ENCODE data around the gene COL1A1.

COL1A1 gene

GRCh38 chr17:50141026-50141744 lies 60.2 kb downstream of the COL1A1 start:
- no peak for DNase-seq (ENCODE audit: low read depth)

GRCh38 chr17:50139950-50140885 lies 61.2 kb downstream of the COL1A1 start:
- DNase-seq (ENCODE audit: low read depth): peak; percentile 87

- no peak for DNase-seq (ENCODE audit: low read depth)
These were observed 62.1 kb downstream of the COL1A1 start for GRCh38 chr17:50139185-50139783.

GRCh38 chr17:50137042-50137441 lies 64.4 kb downstream of the COL1A1 start:
- DNase-seq (ENCODE audit: low read depth): no peak

GRCh38 chr17:50136096-50136687 lies 65.2 kb downstream of the COL1A1 start:
- no peak for DNase-seq (ENCODE audit: low read depth)

- no peak for DNase-seq (ENCODE audit: low read depth)
These were observed 65.9 kb downstream of the COL1A1 start for GRCh38 chr17:50135316-50136095.

- peak; percentile 63 for DNase-seq (ENCODE audit: low read depth)
These were observed 67.0 kb downstream of the COL1A1 start for GRCh38 chr17:50134206-50135110.

- no peak for DNase-seq (ENCODE audit: low read depth)
These were observed 67.7 kb downstream of the COL1A1 start for GRCh38 chr17:50133769-50134099.

Measured in ELR (cell line).